Activated T-helper 1 cell treated with Interleukin-2 at 50 U/mL for 16 hours (primary cell): ENCODE data around the gene RAB44.

Experiments used
- DNase-seq: peaks from one replicate; pipeline ENCODE4 v3.0.0-alpha.2; 2020; ENCODE audit warnings: low read depth

RAB44 gene

GRCh38 chr6:36753671-36754405 lies 56.2 kb downstream of the RAB44 start:
- DNase-seq, result no peak

GRCh38 chr6:36754582-36755434 lies 57.2 kb downstream of the RAB44 start:
- no peak for DNase-seq

DNA sequence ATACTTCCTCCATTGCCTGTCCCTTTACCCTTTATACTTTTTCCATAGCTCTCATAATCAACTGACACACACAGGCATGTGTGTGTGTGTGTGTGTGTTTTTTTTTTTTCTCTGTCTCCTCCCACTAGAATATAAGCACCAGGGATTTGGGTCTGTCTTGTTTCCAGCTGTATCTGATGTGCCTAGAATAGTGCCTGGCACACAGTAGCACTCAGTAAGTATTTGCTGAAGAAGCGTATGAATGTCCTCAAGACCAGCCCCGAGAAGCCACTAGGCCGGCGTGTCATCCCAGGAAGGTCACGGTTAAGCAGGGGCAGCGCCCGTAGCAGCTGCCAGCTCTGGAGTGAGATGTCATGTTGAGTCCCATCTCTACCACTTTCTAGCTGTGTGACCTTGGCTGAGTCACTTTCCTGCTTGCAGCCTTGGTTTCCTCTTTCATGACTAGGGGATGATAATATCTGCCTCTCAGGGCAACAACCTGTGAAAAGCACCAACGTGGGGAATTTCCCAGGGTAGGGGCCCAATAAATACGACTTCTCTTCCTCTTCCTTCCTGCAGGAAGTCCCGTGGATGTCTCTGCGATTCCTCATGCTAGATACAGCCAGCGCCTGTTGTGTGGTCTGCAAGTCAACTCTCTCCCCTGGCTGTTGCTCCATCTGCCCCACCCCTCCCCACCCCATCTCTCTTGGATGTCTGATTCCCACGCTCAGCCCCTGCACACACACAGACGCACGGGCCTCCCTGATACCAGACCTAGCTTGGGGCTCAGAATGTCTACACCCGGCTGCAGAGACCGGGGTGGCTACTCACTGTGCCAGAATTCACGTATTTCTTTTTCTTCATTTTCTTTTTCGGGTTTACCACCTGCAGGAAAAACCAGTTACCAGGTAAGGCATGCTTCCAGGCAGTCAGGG lies 58.1 kb downstream of the RAB44 start:
- peak; percentile 56 for DNase-seq

GRCh38 chr6:36756786-36757185 lies 59.2 kb downstream of the RAB44 start:
- DNase-seq, result no peak

DNA sequence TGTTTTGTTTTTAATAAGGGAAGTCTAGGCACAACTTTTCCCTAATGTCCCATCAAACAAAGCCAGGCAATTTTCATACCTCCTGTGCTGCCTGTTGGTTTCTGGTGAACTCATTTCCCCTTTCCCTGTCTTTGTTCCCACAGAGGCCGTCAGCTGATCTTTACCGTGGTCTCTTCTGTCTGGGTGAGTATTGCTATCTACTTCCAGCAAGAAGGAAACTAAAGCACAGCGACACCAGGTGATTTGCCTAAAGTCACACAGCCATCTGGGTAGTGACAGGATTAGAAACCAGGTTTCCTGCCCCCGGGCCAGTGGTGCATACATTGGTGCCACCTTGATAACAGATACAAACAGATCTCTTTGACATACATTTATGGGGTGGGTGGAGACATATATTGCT lies 59.6 kb downstream of the RAB44 start:
- DNase-seq, result no peak

DNA sequence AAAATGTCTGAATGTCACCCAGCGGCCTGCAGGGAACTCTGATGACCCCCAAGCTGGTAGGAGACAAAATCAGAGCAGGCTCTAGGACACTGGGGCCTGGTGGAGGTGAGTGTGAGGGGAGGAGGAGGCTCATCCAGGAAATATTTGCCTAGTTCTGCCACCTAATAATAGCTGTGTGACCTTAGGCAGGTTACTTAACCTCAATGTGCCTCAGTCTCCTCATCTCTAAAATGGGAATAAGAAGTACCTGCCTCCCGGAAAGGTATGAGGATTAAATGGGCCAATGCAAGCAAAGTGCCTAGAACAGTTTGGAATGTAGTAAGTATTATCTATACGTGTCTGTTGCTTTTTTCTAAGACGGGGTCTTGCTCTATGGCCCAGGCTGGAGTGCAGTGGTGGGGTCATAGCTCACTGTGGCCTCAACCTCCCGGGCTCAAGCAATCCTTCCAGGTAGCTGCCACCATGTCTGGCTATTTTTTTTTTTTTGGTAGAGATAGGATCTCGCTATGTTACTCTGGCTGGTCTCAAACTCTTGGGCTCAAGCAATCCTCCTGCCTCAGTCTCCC lies 60.4 kb downstream of the RAB44 start:
- DNase-seq, result no peak

GRCh38 chr6:36758516-36759147 lies 61.0 kb downstream of the RAB44 start:
- no peak for DNase-seq

GRCh38 chr6:36759148-36759759 lies 61.6 kb downstream of the RAB44 start:
- peak; percentile 70 for DNase-seq

GRCh38 chr6:36760685-36761435 lies 63.2 kb downstream of the RAB44 start:
- DNase-seq, result no peak

GRCh38 chr6:36762123-36762522 lies 64.5 kb downstream of the RAB44 start:
- DNase-seq, result no peak

GRCh38 chr6:36765190-36765589 lies 67.6 kb downstream of the RAB44 start:
- DNase-seq, result no peak

- peak; percentile 54 for DNase-seq
These were observed 68.2 kb downstream of the RAB44 start for GRCh38 chr6:36765594-36766398.

DNA sequence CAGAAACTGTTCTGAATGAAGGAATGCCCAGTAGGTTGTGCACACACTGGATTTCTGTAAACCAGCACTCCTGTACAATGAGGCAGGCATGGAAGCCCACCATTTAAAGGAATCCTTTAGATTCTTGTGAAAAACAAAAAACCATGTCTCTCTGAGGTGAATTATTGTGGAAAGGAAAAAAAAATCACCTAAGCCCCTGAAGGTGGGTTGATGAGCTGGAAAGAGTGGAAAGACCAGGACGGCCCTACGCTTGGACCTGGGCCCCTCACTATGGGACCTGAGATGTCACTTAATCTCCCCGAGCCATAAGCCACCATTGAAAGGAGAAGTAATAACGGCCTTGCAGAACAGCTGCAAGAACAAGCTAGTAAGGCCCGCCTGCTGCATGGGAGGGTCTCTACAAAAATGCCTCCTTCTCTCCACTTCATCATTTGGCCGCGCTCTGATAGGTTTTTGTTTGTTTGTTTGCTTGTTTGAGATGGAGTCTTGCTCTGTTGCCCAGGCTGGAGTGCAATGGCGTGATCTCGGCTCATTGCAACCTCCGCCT lies 68.8 kb downstream of the RAB44 start:
- no peak for DNase-seq

GRCh38 chr6:36769183-36769675 lies 71.6 kb downstream of the RAB44 start:
- DNase-seq, result no peak

- no peak for DNase-seq
These were observed 72.3 kb downstream of the RAB44 start for GRCh38 chr6:36769676-36770499.

DNA sequence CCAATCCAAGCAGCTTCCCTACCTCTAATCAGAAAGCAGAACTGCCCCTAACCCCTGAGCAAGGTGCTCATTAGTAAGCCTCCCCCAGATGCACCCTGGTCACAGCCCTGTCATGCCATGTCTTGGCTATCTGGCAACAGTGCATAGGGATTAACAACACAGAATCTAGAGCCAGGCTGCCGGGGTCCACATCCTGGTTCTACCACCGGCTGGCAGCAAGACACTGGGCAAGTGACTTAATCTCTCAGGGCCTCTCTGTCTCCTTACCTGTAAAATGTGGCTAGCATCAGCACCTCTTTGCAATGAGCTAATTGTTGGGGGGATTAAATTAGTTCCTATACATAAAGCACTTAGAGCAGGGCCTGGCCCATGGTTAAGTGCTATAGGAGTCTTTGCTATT lies 73.5 kb downstream of the RAB44 start:
- no peak for DNase-seq

GRCh38 chr6:36772397-36772796 lies 74.8 kb downstream of the RAB44 start:
- DNase-seq, result no peak

DNA sequence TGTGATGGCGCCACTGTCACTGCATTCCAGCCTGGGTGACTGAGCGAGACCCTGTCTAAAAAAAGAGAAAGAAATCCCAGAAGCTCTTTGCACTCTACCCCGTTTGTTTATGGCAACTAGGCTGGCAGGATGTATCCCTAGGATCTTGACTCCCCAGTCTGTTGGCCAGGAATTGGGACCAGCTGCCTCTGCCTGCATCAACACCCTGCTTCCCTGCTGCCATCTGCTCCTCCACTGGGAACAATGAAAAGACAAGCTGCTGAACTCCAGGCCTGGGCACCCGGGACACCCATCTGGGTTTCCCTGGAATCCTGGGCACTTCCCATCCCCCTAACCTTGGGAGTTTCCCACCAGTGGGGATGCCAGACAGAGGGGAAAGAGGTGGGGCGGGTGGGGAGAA lies 76.7 kb downstream of the RAB44 start:
- DNase-seq, result no peak
